ENCODE data around the gene ITSN1. TPM values are rescaled to one million over a fixed set of nuclear protein-coding genes. Genes with fewer than 3 reads are reported as not detected.
"Not testable (repeated sequence)": the region's sequence is repeated elsewhere in the genome, so short reads cannot be mapped to it uniquely, and the experiment has no call there.

The ITSN1 gene
- total RNA-seq, 1 donor from 2014 or later = 77.5 TPM

GRCh38 chr21:33775100-33775828 lies 133.0 kb downstream of the ITSN1 start:
- peaks cover 66% of the 10 kb centered on the region for H3K36me3 Mint-ChIP-seq
- H3K9me3 Mint-ChIP-seq = peaks cover 29% of the 10 kb centered on the region
- H3K27ac Mint-ChIP-seq = no peak overlapping the region
- H3K4me1 Mint-ChIP-seq = peaks cover 4% of the 10 kb centered on the region
- TF ChIP-seq CTCF (IDR thresholded peaks at IDR 0.05; ENCODE audit: unreplicated experiment) = no peak
- H3K4me3 Mint-ChIP-seq = no peak overlapping the region
- H3K27me3 Mint-ChIP-seq (ENCODE audit: low read depth) = no peaks in the 10 kb centered on the region
- DNase-seq (ENCODE audit: low spot score in 2 of 2, unreplicated experiment in 2 of 2) = no peak

DNA sequence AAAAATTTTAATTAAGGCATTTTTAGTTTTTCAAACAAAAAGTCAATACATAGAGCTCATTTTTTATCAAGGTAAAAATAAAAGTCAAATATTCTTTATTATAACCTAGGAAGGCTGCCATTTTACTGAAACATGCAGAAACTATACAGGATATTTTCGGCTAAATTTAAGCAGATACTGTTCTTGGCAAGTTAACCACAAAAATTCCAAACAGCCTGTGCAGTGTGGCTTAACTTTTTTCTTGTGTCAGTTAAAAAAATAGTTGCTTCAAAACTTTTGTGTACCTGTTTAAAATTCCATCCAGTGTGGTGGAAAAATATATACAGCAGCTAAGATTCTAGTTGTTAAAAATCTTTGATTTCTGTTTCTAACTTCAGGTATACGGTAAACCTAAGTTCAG lies 138.3 kb downstream of the ITSN1 start:
- no peak for TF ChIP-seq CTCF (IDR thresholded peaks at IDR 0.05; ENCODE audit: unreplicated experiment)
- Mint-ChIP-seq H3K4me1 (peaks cover 2% of the 10 kb centered on the region), H3K9me3 (peaks cover 16% of the 10 kb centered on the region), H3K36me3 (peaks cover 59% of the 10 kb centered on the region), H3K27ac (no peak overlapping the region), H3K27me3 (ENCODE audit: low read depth) (no peaks in the 10 kb centered on the region), H3K4me3 (no peak overlapping the region)
- DNase-seq (ENCODE audit: low spot score in 2 of 2, unreplicated experiment in 2 of 2) = no peak

GRCh38 chr21:33781121-33781520 lies 138.8 kb downstream of the ITSN1 start:
- Mint-ChIP-seq H3K27ac (no peak overlapping the region), H3K4me1 (peaks cover 2% of the 10 kb centered on the region), H3K36me3 (peaks cover 54% of the 10 kb centered on the region)

DNA sequence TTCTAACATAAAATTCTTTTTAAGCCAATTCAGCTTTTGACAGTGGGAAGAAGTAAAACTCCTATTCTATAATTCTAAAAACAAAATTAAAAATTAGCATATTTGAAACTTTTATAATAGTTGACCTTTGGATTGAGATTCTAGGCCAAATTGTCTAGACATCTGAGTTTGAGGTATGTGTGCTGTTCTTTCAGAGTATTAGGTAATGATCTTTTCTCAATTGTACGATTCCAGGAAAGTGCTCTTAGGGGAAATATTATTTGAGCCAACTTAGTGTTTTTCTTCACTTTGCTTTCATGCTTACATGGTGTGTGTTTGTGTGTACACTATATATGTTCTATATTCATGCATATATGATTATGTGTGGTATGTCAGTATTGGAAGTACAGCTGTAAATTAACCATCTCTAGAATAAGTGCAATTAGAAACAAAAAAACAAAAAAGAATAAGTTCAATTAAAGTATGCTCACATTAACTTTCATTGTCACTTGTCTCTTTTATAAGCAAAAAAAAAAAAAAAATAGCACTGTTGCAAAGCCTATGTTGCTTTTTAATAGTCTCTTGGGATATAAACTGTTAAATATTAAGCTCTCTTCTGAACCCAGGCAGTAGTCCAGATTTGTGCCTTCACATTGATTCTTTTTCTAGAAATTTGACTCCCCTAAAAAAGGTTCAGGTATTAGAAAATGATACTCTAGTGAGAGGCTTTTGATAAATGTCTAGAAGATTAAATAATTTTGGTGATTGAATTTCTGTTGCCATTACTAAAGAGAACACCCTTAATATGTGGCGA lies 141.1 kb downstream of the ITSN1 start:
- DNase-seq (ENCODE audit: low spot score in 2 of 2, unreplicated experiment in 2 of 2) = no peak
- peaks cover 2% of the 10 kb centered on the region for H3K4me1 Mint-ChIP-seq

More at GRCh38 chr21:33781121-33781520, 138.8 kb downstream of the ITSN1 start:
- H3K27me3 Mint-ChIP-seq (ENCODE audit: low read depth) = no peaks in the 10 kb centered on the region
- H3K9me3 Mint-ChIP-seq = peaks cover 16% of the 10 kb centered on the region
- TF ChIP-seq CTCF (IDR thresholded peaks at IDR 0.05; ENCODE audit: unreplicated experiment) = no peak
- DNase-seq (ENCODE audit: low spot score in 2 of 2, unreplicated experiment in 2 of 2) = no peak
- no peak overlapping the region for H3K4me3 Mint-ChIP-seq

GRCh38 chr21:33787431-33787830 lies 145.1 kb downstream of the ITSN1 start:
- H3K36me3 Mint-ChIP-seq = peaks cover 10% of the 10 kb centered on the region
- no peak for TF ChIP-seq CTCF (IDR thresholded peaks at IDR 0.05; ENCODE audit: unreplicated experiment)
- H3K27ac Mint-ChIP-seq = no peak overlapping the region
- H3K9me3 Mint-ChIP-seq = no peaks in the 10 kb centered on the region
- H3K4me3 Mint-ChIP-seq = no peak overlapping the region
- no peak for DNase-seq (ENCODE audit: low spot score in 2 of 2, unreplicated experiment in 2 of 2)
- H3K4me1 Mint-ChIP-seq = peaks cover 18% of the 10 kb centered on the region
- peaks cover 4% of the 10 kb centered on the region for H3K27me3 Mint-ChIP-seq (ENCODE audit: low read depth)

More for the DNA sequence above, 141.1 kb downstream of the ITSN1 start:
- Mint-ChIP-seq H3K4me3 (no peak overlapping the region), H3K27ac (no peak overlapping the region), H3K36me3 (peaks cover 40% of the 10 kb centered on the region), H3K27me3 (ENCODE audit: low read depth) (peaks cover 3% of the 10 kb centered on the region), H3K9me3 (peaks cover 9% of the 10 kb centered on the region)
- no peak for TF ChIP-seq CTCF (IDR thresholded peaks at IDR 0.05; ENCODE audit: unreplicated experiment)

GRCh38 chr21:33788438-33788837 lies 146.1 kb downstream of the ITSN1 start:
- H3K4me1 Mint-ChIP-seq = peaks cover 17% of the 10 kb centered on the region
- not testable (repeated sequence) for H3K4me3 Mint-ChIP-seq; H3K27ac Mint-ChIP-seq; H3K27me3 Mint-ChIP-seq (ENCODE audit: low read depth); DNase-seq (ENCODE audit: low spot score in 2 of 2, unreplicated experiment in 2 of 2); H3K36me3 Mint-ChIP-seq; H3K9me3 Mint-ChIP-seq
